Measurements from ENCODE around the gene TSPYL1. TPM values are rescaled to one million over a fixed set of nuclear protein-coding genes. Genes with fewer than 3 reads are reported as not detected.

TSPYL1 gene
- total and polyA plus RNA-seq, 8 donors: 2.9 to 77.1 (median 28.2) TPM

DNA sequence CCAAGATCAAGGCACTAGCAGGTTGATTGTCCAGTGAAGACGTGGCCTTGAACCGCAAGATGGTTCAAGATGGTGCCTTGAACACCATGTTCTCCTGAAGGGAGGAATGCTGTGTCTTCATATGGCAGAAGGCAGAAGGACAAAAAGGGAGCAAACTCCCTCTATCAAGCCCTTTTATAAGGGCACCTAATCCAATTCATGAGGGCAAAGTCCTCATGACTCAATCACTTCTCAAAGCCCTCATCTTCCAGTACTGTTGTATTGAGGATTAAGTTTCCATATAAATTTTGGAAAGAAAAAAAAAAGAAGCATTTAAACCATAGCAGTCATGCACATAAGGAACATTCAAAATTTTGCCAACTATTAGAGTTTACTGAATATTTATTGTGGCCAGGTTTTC lies 29.9 kb upstream of the TSPYL1 start:
- TF ChIP-seq POLR2A (IDR thresholded peaks at IDR 0.05): no peak
- TF ChIP-seq, protein P1, sequence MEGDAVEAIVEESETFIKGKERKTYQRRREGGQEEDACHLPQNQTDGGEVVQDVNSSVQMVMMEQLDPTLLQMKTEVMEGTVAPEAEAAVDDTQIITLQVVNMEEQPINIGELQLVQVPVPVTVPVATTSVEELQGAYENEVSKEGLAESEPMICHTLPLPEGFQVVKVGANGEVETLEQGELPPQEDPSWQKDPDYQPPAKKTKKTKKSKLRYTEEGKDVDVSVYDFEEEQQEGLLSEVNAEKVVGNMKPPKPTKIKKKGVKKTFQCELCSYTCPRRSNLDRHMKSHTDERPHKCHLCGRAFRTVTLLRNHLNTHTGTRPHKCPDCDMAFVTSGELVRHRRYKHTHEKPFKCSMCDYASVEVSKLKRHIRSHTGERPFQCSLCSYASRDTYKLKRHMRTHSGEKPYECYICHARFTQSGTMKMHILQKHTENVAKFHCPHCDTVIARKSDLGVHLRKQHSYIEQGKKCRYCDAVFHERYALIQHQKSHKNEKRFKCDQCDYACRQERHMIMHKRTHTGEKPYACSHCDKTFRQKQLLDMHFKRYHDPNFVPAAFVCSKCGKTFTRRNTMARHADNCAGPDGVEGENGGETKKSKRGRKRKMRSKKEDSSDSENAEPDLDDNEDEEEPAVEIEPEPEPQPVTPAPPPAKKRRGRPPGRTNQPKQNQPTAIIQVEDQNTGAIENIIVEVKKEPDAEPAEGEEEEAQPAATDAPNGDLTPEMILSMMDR (IDR thresholded peaks at IDR 0.05): no peak
- no peak for TF ChIP-seq POLR2AphosphoS5 (IDR thresholded peaks at IDR 0.05)
- no peak for TF ChIP-seq EP300 (IDR thresholded peaks at IDR 0.05)
- intact Hi-C loops (cut with DNase I; ENCODE audit: low total_unique reads): no loop called here
- H3K27ac ChIP-seq: no peak overlapping the region
- H3K27me3 ChIP-seq: no peaks in the 10 kb centered on the region
- WGBS, 5 donors: 48 to 50% (median 49%) methylated on average over 2 of the region's 2 CpGs
- H3K36me3 ChIP-seq: no peaks in the 10 kb centered on the region
- H3K4me1 ChIP-seq: peaks cover 0 to 17% (median 0%) of the 10 kb centered on the region in 4 donors
- DNase-seq: no peak
- no peak overlapping the region for H3K4me3 ChIP-seq
- no peaks in the 10 kb centered on the region for H3K9me3 ChIP-seq

- no peaks in the 10 kb centered on the region for H3K9me3 ChIP-seq
- intact Hi-C loops (cut with DNase I; ENCODE audit: low total_unique reads): no loop called here
- DNase-seq: no peak
- peaks cover 0 to 11% (median 0%) of the 10 kb centered on the region in 4 donors for H3K4me1 ChIP-seq
- H3K27ac ChIP-seq: no peak overlapping the region
- no peaks in the 10 kb centered on the region for H3K27me3 ChIP-seq
- H3K36me3 ChIP-seq: no peaks in the 10 kb centered on the region
- no peak overlapping the region for H3K4me3 ChIP-seq
- TF ChIP-seq, protein P1 (IDR thresholded peaks at IDR 0.05): no peak
- TF ChIP-seq POLR2AphosphoS5 (IDR thresholded peaks at IDR 0.05) (no peak), EP300 (IDR thresholded peaks at IDR 0.05) (no peak), POLR2A (IDR thresholded peaks at IDR 0.05) (no peak)
Measured at GRCh38 chr6:116309001-116309400, 29.3 kb upstream of the TSPYL1 start.

GRCh38 chr6:116307633-116308032 lies 27.9 kb upstream of the TSPYL1 start:
- Histone ChIP-seq H3K36me3 (no peaks in the 10 kb centered on the region), H3K4me3 (no peak overlapping the region), H3K27me3 (no peaks in the 10 kb centered on the region), H3K9me3 (no peaks in the 10 kb centered on the region), H3K4me1 (no peaks in the 10 kb centered on the region), H3K27ac (no peak overlapping the region)
- intact Hi-C loops (cut with DNase I; ENCODE audit: low total_unique reads): no loop called here
- no peak for DNase-seq
- no peak for TF ChIP-seq EP300 (IDR thresholded peaks at IDR 0.05)
- no peak for TF ChIP-seq POLR2AphosphoS5 (IDR thresholded peaks at IDR 0.05)
- TF ChIP-seq, protein P1 (IDR thresholded peaks at IDR 0.05): no peak
- TF ChIP-seq POLR2A (IDR thresholded peaks at IDR 0.05): no peak
- 90 to 99% (median 95%) methylated on average over 1 of the region's 1 CpG for WGBS, 5 donors

GRCh38 chr6:116307001-116307400 lies 27.3 kb upstream of the TSPYL1 start:
- intact Hi-C loops (cut with DNase I; ENCODE audit: low total_unique reads): no loop called here
- DNase-seq: no peak
- H3K27ac ChIP-seq: no peak overlapping the region
- H3K9me3 ChIP-seq: no peaks in the 10 kb centered on the region
- no peaks in the 10 kb centered on the region for H3K4me1 ChIP-seq
- 86 to 98% (median 94%) methylated on average over 1 of the region's 1 CpG for WGBS, 5 donors
- no peaks in the 10 kb centered on the region for H3K27me3 ChIP-seq
- no peak overlapping the region for H3K4me3 ChIP-seq
- no peak for TF ChIP-seq POLR2A (IDR thresholded peaks at IDR 0.05)
- no peaks in the 10 kb centered on the region for H3K36me3 ChIP-seq

GRCh38 chr6:116304538-116305097 lies 24.9 kb upstream of the TSPYL1 start:
- H3K27me3 ChIP-seq: no peaks in the 10 kb centered on the region
- H3K27ac ChIP-seq: no peak overlapping the region
- no peak for DNase-seq
- no peaks in the 10 kb centered on the region for H3K36me3 ChIP-seq
- H3K9me3 ChIP-seq: no peaks in the 10 kb centered on the region
- TF ChIP-seq, protein P1 (IDR thresholded peaks at IDR 0.05): no peak
- TF ChIP-seq EP300 (IDR thresholded peaks at IDR 0.05) (no peak), POLR2AphosphoS5 (IDR thresholded peaks at IDR 0.05) (no peak), POLR2A (IDR thresholded peaks at IDR 0.05) (no peak)
- H3K4me1 ChIP-seq: no peaks in the 10 kb centered on the region
- intact Hi-C loops (cut with DNase I; ENCODE audit: low total_unique reads): no loop called here
- H3K4me3 ChIP-seq: no peak overlapping the region
